Measurements from ENCODE around the gene RMRP. TPM values are rescaled to one million over a fixed set of nuclear protein-coding genes. Genes with fewer than 3 reads are reported as not detected.

RMRP gene
- total and polyA plus RNA-seq, 2 of the 4 experiments (the other 2 are of a cell fraction): 39.7 to 13,690 TPM

GRCh38 chr9:35669331-35670145 is 11.7 kb upstream of the RMRP start:
- no peaks in the 10 kb centered on the region for H3K36me3 ChIP-seq (ENCODE audit: control insufficient read depth, insufficient read depth, low read length)
- no peak for TF ChIP-seq RFX5 (IDR thresholded peaks at IDR 0.05; ENCODE audit: low read depth, low read length)
- TF ChIP-seq, protein P1, sequence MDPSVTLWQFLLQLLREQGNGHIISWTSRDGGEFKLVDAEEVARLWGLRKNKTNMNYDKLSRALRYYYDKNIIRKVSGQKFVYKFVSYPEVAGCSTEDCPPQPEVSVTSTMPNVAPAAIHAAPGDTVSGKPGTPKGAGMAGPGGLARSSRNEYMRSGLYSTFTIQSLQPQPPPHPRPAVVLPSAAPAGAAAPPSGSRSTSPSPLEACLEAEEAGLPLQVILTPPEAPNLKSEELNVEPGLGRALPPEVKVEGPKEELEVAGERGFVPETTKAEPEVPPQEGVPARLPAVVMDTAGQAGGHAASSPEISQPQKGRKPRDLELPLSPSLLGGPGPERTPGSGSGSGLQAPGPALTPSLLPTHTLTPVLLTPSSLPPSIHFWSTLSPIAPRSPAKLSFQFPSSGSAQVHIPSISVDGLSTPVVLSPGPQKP (IDR thresholded peaks at IDR 0.05; ENCODE audit: borderline replicate concordance, low read depth, low read length): no peak
- no peak for TF ChIP-seq BHLHE40 (IDR thresholded peaks at IDR 0.05; ENCODE audit: low read depth, low read length)
- TF ChIP-seq CTCF (conservative IDR thresholded peaks at IDR 0.05; ENCODE audit: low read depth, low read length): no peak
- no peak for TF ChIP-seq FOS (IDR thresholded peaks at IDR 0.05; ENCODE audit: low read depth, low read length)
- no peak for TF ChIP-seq CEBPB (IDR thresholded peaks at IDR 0.05; ENCODE audit: low read depth, low read length)
- H3K4me2 ChIP-seq (ENCODE audit: low read depth, low read length): peak overlapping the region; percentile 4; the same call in 1 of the 2 replicates
- peak overlapping the region; percentile 37; the same call in 1 of the 2 replicates for H2AK5ac ChIP-seq (ENCODE audit: low read depth, low read length)
- intact Hi-C loops (cut with micrococcal nuclease): loop anchor here (1.0 kb wide), 1 partner anchor 11 kb away; no protein-coding TSS in a partner anchor
- H4K91ac ChIP-seq (ENCODE audit: insufficient read depth, low read depth, low read length): no peak overlapping the region
- H2BK120ac ChIP-seq (ENCODE audit: low read depth, low read length): peak overlapping the region; percentile 12; the same call in 1 of the 2 replicates
- BruUV-seq (replicated peaks): no TSS peak
- H3K56ac ChIP-seq (ENCODE audit: extremely low read depth, insufficient read depth, low read length): no peak overlapping the region
- WGBS, 2 experiments (ENCODE audit: extremely low coverage in 2 of 2, insufficient read length in 1 of 2): 20% methylated on average over 1 of the region's 6 CpGs; no CpG with 5 or more reads in 1 of the 2 experiments
- peak overlapping the region; percentile 29; the same call in 1 of the 2 replicates for H3K18ac ChIP-seq (ENCODE audit: low read depth, low read length)
- peak overlapping the region; percentile 35 for H2BK5ac ChIP-seq (ENCODE audit: low read depth, low read length, poor library complexity, severe bottlenecking)
- DNase-seq (peak; percentile 76), ATAC-seq (ENCODE audit: low read depth) (peak; percentile 45)
- dilution Hi-C loops (cut with HindIII; ENCODE audit: low sequenced_read_pairs, unreplicated experiment): no loop called here
- H3K79me1 ChIP-seq (ENCODE audit: low read depth in 1 of 2, low read length in 2 of 2): peaks cover 7 to 10% of the 10 kb centered on the region in 2 experiments; a peak in 3 of 4 replicates
- ChIA-PET CTCF (interaction anchor here (0.9 to 1.9 kb wide), 3 partner anchors 8 to 60 kb away, joined by 3 to 11 read pairs (median 3); no protein-coding TSS in a partner anchor), POLR2A (ENCODE audit: unreplicated experiment) (interaction anchor here (1.0 to 2.4 kb wide), 4 partner anchors 11 to 21 kb away, joined by 4 to 11 read pairs (median 6); no protein-coding TSS in a partner anchor)
- 0 out of 2 replicates have a peak overlapping the region, but pooled peaks have one; percentile 7 for H4K5ac ChIP-seq (ENCODE audit: low read depth, low read length)
- peaks cover 25% of the 10 kb centered on the region for H3K4me1 ChIP-seq (ENCODE audit: control insufficient read depth, insufficient read depth, low read length)
- H3K9ac ChIP-seq (ENCODE audit: low read depth, low read length): no peak overlapping the region
- H3K23ac ChIP-seq (ENCODE audit: low read depth, low read length): peak overlapping the region; percentile 30; the same call in 1 of the 2 replicates
- peak overlapping the region; percentile 30; the same call in 1 of the 2 replicates for H2BK20ac ChIP-seq (ENCODE audit: low read depth, low read length)
- in situ Hi-C loops (cut with MboI; ENCODE audit: low sequenced_read_pairs): no loop called here
- 0 out of 3 replicates have a peak overlapping the region, but pooled peaks have one; percentile 16 for H2BK15ac ChIP-seq (ENCODE audit: low read depth, low read length)
- peaks cover 21% of the 10 kb centered on the region for H3K9me1 ChIP-seq (ENCODE audit: insufficient read depth, low read length)
- H4K8ac ChIP-seq (ENCODE audit: low read depth in 2 of 2, low read length in 2 of 2): 0 out of 4 replicates have a peak overlapping the region, but pooled peaks of 1 of the 2 experiments have one; percentile 20
- peak overlapping the region; percentile 11; the same call in 1 of the 2 replicates for H3K14ac ChIP-seq (replicated peaks; ENCODE audit: low read depth, low read length)
- peak overlapping the region; percentile 11 for H2AFZ ChIP-seq (replicated peaks; ENCODE audit: low read length, poor library complexity)
- H3K27ac ChIP-seq (ENCODE audit: insufficient read depth, low read length): peak overlapping the region; percentile 39; the same call in 1 of the 2 replicates
- no peaks in the 10 kb centered on the region for H3K9me3 ChIP-seq (ENCODE audit: control insufficient read depth, insufficient read depth, low read length)
- H4K20me1 ChIP-seq (ENCODE audit: insufficient read depth, low read length): no peaks in the 10 kb centered on the region
- H3K4ac ChIP-seq (ENCODE audit: low read depth, low read length): peak overlapping the region; percentile 15
- no peaks in the 10 kb centered on the region for H3K27me3 ChIP-seq (ENCODE audit: control insufficient read depth, insufficient read depth, low read length)
- no peak overlapping the region for H3K4me3 ChIP-seq (ENCODE audit: insufficient read depth, low read depth, low read length)
- no peak overlapping the region for H2AK9ac ChIP-seq (replicated peaks; ENCODE audit: low read depth, low read length, poor library complexity)
